ENCODE data around the gene PLD5. TPM values are rescaled to one million over a fixed set of nuclear protein-coding genes. Genes with fewer than 3 reads are reported as not detected.

Gene PLD5
- total RNA-seq, 4 donors from 2014 or later, result 0.28 to 0.79 (median 0.34) TPM

DNA sequence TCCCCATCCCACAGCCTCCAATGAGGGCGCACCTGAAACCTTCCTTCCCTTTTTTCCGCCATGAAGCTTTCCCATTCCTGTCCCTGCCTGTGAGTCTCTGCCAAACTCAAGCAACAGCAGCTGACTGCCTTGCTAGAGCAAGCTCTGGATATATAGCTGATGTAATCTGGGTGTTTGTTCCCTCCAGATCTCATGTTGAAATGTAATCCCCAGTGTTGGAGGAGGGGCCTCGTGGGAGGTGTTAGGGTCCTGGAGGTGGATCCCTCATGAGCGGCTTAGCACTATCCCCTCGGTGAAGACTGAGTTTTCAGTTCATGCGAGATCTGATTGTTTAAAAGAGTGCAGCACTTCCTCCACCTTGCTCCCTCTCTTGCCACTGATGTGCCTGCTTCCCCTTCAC lies 321.2 kb downstream of the PLD5 start:
- TF ChIP-seq, protein P1, sequence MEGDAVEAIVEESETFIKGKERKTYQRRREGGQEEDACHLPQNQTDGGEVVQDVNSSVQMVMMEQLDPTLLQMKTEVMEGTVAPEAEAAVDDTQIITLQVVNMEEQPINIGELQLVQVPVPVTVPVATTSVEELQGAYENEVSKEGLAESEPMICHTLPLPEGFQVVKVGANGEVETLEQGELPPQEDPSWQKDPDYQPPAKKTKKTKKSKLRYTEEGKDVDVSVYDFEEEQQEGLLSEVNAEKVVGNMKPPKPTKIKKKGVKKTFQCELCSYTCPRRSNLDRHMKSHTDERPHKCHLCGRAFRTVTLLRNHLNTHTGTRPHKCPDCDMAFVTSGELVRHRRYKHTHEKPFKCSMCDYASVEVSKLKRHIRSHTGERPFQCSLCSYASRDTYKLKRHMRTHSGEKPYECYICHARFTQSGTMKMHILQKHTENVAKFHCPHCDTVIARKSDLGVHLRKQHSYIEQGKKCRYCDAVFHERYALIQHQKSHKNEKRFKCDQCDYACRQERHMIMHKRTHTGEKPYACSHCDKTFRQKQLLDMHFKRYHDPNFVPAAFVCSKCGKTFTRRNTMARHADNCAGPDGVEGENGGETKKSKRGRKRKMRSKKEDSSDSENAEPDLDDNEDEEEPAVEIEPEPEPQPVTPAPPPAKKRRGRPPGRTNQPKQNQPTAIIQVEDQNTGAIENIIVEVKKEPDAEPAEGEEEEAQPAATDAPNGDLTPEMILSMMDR (IDR thresholded peaks at IDR 0.05), result no peak
- no peak for DNase-seq (ENCODE audit: low spot score)
- no peak for ATAC-seq (ENCODE audit: low FRiP score)

DNA sequence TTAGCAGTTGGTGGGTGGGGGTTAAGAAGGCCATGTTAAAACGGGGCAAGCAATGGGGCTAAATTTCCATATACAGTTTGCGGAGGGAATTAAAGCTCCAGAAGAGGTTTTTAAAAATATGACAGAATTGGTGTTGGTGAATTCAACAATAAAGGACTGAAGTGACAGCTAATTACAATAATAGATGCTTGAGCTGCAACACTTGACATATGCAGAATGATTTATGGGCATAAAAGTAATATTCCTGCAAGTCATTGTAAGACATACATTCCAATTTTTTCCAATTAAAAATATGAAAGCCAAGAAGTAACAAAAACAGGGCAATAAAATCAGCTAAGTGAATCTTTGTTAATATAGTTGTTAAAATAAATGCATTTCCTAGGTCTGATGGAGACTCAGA lies 323.4 kb downstream of the PLD5 start:
- TF ChIP-seq, protein P1 (IDR thresholded peaks at IDR 0.05), result no peak
- ATAC-seq (ENCODE audit: low FRiP score), result no peak
- no peak for DNase-seq (ENCODE audit: low spot score)

DNA sequence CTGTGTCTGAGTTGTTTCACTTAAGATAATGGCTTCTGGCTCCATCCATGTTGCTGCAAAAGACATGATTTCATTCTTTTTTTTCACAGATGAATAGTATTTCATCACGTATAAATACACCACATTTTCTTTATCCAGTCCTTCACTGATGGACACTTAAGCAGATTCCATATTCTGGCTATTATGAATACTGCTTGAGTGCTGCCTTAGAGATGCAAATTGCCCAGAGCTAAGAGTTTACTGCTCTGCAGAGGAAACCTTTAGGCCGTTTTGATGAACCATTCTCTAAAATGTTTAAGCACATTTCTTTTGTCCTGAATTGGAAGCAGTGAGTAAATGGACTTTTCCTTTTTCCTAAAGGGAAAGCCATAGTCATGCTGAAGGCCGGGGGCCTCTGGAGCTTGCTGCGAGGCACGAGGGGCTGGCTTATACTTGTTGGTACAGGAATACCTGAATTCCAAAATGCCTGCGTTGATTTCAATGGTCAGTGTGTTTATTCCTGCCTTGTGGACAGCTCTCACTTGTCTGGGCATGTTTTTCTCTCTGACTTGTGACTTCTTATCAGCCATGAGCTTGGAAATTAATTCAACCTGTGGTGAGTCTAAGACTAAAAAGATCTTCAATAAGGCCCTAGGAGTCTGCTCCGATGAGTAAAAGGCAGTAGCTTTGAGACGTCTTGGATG lies 324.6 kb downstream of the PLD5 start:
- DNase-seq (ENCODE audit: low spot score) (no peak), ATAC-seq (ENCODE audit: low FRiP score) (no peak)
- TF ChIP-seq, protein P1 (IDR thresholded peaks at IDR 0.05), result no peak

DNA sequence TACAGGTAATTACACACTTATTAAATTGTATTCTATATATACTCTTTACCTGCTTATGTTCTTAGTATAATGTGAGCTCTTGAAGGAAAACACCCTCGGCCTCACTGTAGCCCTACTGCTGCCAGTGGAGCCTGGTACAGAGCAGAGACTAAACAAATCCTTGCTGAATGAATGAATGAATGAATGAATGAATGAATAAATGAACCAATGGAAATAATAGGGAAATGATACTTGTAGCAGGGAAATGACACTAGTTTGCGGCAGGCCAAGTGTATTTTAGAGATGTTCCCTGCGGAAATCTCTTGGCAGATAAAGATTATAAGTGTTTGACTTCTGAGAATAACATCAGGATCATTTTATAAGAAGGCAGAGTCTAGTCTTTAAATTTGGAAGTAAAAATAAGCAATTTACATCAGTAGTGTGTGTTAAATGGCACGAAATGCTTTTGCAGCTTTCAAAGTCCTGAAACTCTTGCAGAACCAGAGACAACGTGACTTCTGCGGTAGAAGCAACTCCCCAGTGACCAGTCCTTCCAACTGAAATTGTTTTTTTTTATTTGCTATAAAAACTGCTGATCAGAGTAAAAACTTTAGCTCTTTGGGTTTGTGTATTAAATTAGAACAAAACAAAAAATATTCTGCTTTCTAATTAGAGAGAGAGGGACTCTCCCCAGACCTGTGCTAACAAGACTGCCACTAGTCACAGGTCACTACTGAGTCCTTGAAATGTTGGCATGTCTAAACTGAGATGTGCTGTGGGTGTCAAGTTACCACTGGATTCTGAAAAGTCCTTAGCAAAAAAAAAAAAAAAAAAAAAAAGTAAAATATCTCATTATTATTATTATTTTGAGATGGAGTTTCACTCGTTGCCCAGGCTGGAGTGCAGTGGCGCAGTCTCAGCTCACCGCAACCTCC lies 326.3 kb downstream of the PLD5 start:
- DNase-seq (ENCODE audit: low spot score), result no peak
- TF ChIP-seq, protein P1 (IDR thresholded peaks at IDR 0.05), result no peak
- no peak for ATAC-seq (ENCODE audit: low FRiP score)

DNA sequence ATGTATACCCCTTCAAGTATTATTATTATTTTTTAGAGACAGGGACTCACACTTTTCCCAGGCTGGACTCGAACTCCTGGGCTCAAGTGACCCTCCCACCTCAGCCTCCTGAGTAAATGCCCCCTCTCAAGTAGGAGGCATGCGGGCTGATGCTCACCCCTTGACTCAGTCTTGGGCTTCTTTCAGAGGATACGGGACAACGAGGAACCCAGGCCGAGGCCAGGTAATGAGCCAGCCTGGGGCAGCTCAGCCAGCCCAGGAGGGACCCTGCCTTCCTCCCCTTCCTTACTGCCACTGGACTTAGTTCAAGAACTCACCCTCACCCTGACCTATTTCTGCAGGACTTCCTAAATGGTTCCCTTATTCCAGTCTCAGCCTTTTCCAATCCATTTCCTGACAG lies 327.6 kb downstream of the PLD5 start:
- ATAC-seq (ENCODE audit: low FRiP score), result no peak
- no peak for DNase-seq (ENCODE audit: low spot score)
- TF ChIP-seq, protein P1 (IDR thresholded peaks at IDR 0.05), result no peak

DNA sequence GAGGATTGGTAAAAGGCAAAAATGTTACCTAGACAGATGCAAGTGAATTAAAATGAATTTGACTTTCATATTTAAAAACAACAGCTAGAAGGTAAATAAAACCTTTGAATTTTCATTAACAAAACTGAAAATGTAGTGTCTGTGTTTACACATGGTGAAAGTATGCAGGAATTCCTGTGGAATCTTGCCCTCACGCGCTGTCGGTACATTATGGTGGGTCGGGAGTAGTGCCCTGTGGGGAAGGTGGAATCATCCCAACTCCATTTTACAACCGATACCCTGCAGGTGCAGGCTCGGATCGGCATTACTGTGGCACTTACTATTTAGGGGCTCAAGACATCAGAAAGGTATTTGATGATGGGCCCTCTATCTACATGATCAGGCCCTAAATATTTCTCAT lies 328.4 kb downstream of the PLD5 start:
- ATAC-seq (ENCODE audit: low FRiP score) (no peak), DNase-seq (ENCODE audit: low spot score) (no peak)
- TF ChIP-seq, protein P1 (IDR thresholded peaks at IDR 0.05), result no peak

Data from omental fat pad (tissue), 4 donors.